Endodermal cell (in vitro differentiated cells): Measurements from ENCODE around the gene SELENOS. TPM values are rescaled to one million over a fixed set of nuclear protein-coding genes. Genes with fewer than 3 reads are reported as not detected.

Experiments used
- DNase-seq: peaks from one replicate; pipeline ENCODE4 v3.0.0-alpha.2; 2017
- H3K27ac ChIP-seq: 2 replicates; pipeline ENCODE4 v1.5.1; 2013; ENCODE audit warnings: mild to moderate bottlenecking, low read depth, low read length, moderate library complexity
- H3K27me3 ChIP-seq: 2 replicates; pipeline ENCODE4 v1.6.1; 2013; ENCODE audit warnings: mild to moderate bottlenecking, low read length, moderate library complexity; ENCODE audit not compliant: insufficient read depth, control insufficient read depth, poor library complexity, severe bottlenecking
- H3K36me3 ChIP-seq: 2 replicates; pipeline ENCODE4 v1.7.0; 2013; ENCODE audit warnings: mild to moderate bottlenecking, low read length, moderate library complexity; ENCODE audit not compliant: control insufficient read depth, insufficient read depth
- H3K4me1 ChIP-seq: one replicate; pipeline ENCODE4 v1.7.0; 2013; ENCODE audit warnings: low read length; ENCODE audit not compliant: control insufficient read depth, insufficient read depth
- H3K4me3 ChIP-seq: 2 replicates; pipeline ENCODE4 v1.5.1; 2013; ENCODE audit warnings: mild to moderate bottlenecking, low read length, moderate library complexity
- H3K9ac ChIP-seq: 2 replicates; pipeline ENCODE4 v1.6.1; 2013; ENCODE audit warnings: mild to moderate bottlenecking, low read length, moderate library complexity; ENCODE audit not compliant: poor library complexity, severe bottlenecking; ENCODE audit errors: extremely low read depth
- H3K9me3 ChIP-seq: 2 replicates; pipeline ENCODE4 v1.6.1; 2013; ENCODE audit warnings: mild to moderate bottlenecking, low read length, moderate library complexity; ENCODE audit not compliant: control insufficient read depth
- H3K27ac Mint-ChIP-seq: 2 replicates; pipeline ENCODE4 v1.8.0; 2020; ENCODE audit warnings: mixed read lengths
- H3K27me3 Mint-ChIP-seq: 2 replicates; pipeline ENCODE4 v1.8.0; 2021; ENCODE audit warnings: mild to moderate bottlenecking, mixed read lengths; ENCODE audit not compliant: insufficient read depth
- H3K36me3 Mint-ChIP-seq: 2 replicates; pipeline ENCODE4 v1.8.0; 2020; ENCODE audit warnings: low read depth, mixed read lengths
- H3K4me1 Mint-ChIP-seq: 2 replicates; pipeline ENCODE4 v1.8.0; 2020; ENCODE audit warnings: mixed read lengths
- H3K4me3 Mint-ChIP-seq: 2 replicates; pipeline ENCODE4 v1.8.0; 2020; ENCODE audit warnings: mild to moderate bottlenecking, moderate library complexity, mixed read lengths
- H3K9me3 Mint-ChIP-seq: 2 replicates; pipeline ENCODE4 v1.8.0; 2020; ENCODE audit warnings: mild to moderate bottlenecking, mixed read lengths
- WGBS, 2 experiments: methylation state at CpG; one replicate each; pipeline versions ENCODE4 v1.1.5 to v1.1.7; 2013; ENCODE audit warnings: missing lambda C conversion rate in 2 of 2, mixed read lengths in 1 of 2; ENCODE audit not compliant: insufficient coverage in 1 of 2, insufficient read length in 1 of 2; 5-methylcytosine and 5-hydroxymethylcytosine counted together
- total RNA-seq, 2 donors: library from RNA; stranded (reverse); fragmentation: NEBNext Ultra II Directional in 1 of 2; extraction: Animal tissue kit (Norgen Biotek cat#: 25700) in 1 of 2; gene quantifications; 2 replicates in 1 of 2; 3 replicates in 1 of 2; pipeline ENCODE4 v1.2.1, GENCODE V29; 2021
- TF ChIP-seq, protein P1 (sequence below): fragments of 200-600 bp; sonication (generic); conservative IDR thresholded peaks from 2 replicates; pipeline ENCODE4 v1.5.0; 2021; ENCODE audit warnings: antibody characterized with exemption, mild to moderate bottlenecking

Gene SELENOS
- total RNA-seq, 2 donors from 2014 or later = 56.1 to 60.5 TPM

DNA sequence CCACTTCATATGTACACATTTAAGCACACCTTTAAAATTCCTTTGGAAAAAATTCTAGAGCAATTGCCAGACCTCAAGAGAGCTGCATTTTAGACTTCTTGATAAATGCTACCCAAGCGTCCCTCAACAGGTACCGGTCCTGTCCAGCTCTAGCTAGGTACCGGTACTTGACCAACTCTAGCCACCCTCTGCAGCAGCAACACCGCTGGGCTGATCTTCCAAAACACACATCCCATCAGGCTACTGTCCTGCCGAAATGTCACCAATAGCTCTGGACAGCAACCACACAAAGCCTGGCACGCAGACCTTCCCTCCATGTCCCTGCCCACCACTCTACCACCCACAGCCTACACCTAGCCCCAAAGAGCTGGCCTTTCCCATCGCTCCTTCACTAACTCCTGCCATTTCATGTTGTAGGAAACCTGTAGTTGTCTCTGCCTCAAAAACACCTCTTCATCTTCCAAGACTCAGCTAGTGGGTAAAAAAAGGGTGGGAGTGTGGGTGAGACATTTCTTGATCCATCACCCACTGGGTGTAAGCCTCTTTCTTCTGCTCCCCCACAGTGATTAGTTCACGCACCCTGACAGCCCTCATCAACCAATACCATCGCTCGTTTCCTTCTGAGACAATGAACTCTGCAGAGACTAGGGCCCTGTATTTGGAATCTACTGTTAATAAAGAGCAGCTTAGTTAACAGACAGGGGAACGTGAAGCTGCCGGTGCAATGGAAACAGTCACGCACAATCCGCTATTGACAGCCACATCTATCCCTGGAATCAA is 32.2 kb downstream of the SELENOS start:
- Mint-ChIP-seq H3K36me3 (peaks cover 2% of the 10 kb centered on the region), H3K27me3 (no peaks in the 10 kb centered on the region), H3K4me1 (peaks cover 60% of the 10 kb centered on the region), H3K4me3 (no peak overlapping the region), H3K27ac (no peak overlapping the region), H3K9me3 (no peaks in the 10 kb centered on the region)
- DNase-seq = peak; percentile 31
- H3K4me1 ChIP-seq = peaks cover 18% of the 10 kb centered on the region
- H3K9me3 ChIP-seq = no peaks in the 10 kb centered on the region
- no peak overlapping the region for H3K4me3 ChIP-seq
- H3K27me3 ChIP-seq = no peaks in the 10 kb centered on the region
- peaks cover 17% of the 10 kb centered on the region for H3K36me3 ChIP-seq
- 96 to 97% methylated on average over 9 to 14 of the region's 14 CpGs for WGBS, 2 experiments
- TF ChIP-seq, protein P1, sequence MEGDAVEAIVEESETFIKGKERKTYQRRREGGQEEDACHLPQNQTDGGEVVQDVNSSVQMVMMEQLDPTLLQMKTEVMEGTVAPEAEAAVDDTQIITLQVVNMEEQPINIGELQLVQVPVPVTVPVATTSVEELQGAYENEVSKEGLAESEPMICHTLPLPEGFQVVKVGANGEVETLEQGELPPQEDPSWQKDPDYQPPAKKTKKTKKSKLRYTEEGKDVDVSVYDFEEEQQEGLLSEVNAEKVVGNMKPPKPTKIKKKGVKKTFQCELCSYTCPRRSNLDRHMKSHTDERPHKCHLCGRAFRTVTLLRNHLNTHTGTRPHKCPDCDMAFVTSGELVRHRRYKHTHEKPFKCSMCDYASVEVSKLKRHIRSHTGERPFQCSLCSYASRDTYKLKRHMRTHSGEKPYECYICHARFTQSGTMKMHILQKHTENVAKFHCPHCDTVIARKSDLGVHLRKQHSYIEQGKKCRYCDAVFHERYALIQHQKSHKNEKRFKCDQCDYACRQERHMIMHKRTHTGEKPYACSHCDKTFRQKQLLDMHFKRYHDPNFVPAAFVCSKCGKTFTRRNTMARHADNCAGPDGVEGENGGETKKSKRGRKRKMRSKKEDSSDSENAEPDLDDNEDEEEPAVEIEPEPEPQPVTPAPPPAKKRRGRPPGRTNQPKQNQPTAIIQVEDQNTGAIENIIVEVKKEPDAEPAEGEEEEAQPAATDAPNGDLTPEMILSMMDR = no peak
- no peak overlapping the region for H3K27ac ChIP-seq
- H3K9ac ChIP-seq = no peak overlapping the region

DNA sequence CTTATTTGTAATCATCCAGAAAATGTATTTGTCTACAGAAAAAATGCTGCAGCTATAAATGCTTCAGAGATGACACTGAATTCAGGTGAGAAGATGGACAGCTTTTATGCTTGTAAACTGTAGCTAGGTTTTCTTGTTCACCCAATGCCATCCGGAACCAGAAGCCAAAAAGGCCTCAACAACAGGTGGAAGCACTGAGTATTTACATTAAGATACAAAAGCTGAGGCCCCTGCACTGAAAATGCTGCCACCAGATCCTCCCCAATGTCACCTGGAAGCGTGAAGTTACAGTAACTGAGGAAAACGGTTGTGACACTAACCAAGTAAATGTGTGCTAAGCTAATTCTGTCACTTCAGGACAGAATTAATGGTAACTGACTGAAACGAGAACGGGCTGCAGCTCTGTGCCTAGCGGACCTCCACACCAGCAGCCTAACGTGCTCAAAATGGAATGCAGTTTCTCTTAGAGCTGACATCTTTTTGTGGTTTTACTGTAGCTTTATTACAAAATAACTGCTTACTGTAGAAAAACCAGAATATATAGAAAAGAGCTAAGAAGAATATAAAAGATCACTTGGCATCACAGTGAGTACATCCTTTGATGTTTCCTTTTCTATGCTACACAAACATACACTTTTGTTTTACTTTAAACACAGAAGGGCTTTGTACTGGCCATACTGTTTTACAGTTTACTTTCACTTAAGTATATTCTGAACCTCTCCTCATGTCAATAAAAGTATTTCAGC is 33.1 kb downstream of the SELENOS start:
- no peak overlapping the region for H3K27ac ChIP-seq
- H3K4me3 Mint-ChIP-seq = no peak overlapping the region
- no peaks in the 10 kb centered on the region for H3K27me3 ChIP-seq
- H3K36me3 ChIP-seq = peaks cover 17% of the 10 kb centered on the region
- peaks cover 1% of the 10 kb centered on the region for H3K36me3 Mint-ChIP-seq
- no peak overlapping the region for H3K9ac ChIP-seq
- H3K4me1 Mint-ChIP-seq = peaks cover 64% of the 10 kb centered on the region
- TF ChIP-seq, protein P1 = no peak
- H3K9me3 Mint-ChIP-seq = no peaks in the 10 kb centered on the region
- no peaks in the 10 kb centered on the region for H3K9me3 ChIP-seq
- peaks cover 18% of the 10 kb centered on the region for H3K4me1 ChIP-seq
- peak; percentile 30 for DNase-seq
- H3K27me3 Mint-ChIP-seq = no peaks in the 10 kb centered on the region
- H3K4me3 ChIP-seq = no peak overlapping the region
- WGBS, 2 experiments = 89 to 90% methylated on average over 6 to 7 of the region's 7 CpGs
- peak overlapping the region; percentile 59 for H3K27ac Mint-ChIP-seq

DNA sequence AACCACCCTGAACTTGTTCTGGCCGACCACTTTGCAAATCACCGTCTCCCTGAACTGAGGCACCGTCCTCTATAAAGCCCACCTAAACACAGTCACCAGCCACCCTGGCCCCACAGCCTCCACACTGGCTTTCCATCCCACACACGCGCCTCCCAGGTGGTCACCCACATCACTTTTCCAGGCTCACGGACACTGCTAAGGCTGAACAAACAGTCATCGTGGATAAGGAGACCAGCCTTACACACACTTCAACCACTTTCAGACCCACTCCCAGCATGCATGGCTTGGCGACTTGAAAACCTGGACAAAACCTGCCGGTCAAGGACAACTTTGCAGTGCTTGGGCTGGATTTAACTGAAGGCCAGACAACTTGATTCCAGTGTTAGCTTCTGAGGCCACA is 33.9 kb downstream of the SELENOS start:
- Histone ChIP-seq H3K36me3 (peaks cover 17% of the 10 kb centered on the region), H3K27me3 (no peaks in the 10 kb centered on the region), H3K4me1 (peaks cover 18% of the 10 kb centered on the region), H3K9me3 (no peaks in the 10 kb centered on the region), H3K27ac (no peak overlapping the region), H3K4me3 (no peak overlapping the region), H3K9ac (no peak overlapping the region)
- Mint-ChIP-seq H3K36me3 (no peaks in the 10 kb centered on the region), H3K4me3 (peak overlapping the region; percentile 24), H3K27me3 (no peaks in the 10 kb centered on the region), H3K4me1 (peaks cover 68% of the 10 kb centered on the region), H3K27ac (peak overlapping the region; percentile 82), H3K9me3 (no peaks in the 10 kb centered on the region)
- 92 to 99% methylated on average over 6 to 9 of the region's 9 CpGs for WGBS, 2 experiments
- TF ChIP-seq, protein P1 = no peak
- peak; percentile 35 for DNase-seq
